ENCODE results near the gene LRRC49. TPM values are rescaled to one million over a fixed set of nuclear protein-coding genes. Genes with fewer than 3 reads are reported as not detected.

LRRC49 gene
- total RNA-seq, 2 donors from 2014 or later = 23.4 to 35.3 TPM

- peaks cover 4% of the 10 kb centered on the region for H3K36me3 ChIP-seq
- no peak overlapping the region for H3K27ac ChIP-seq
- H3K4me3 ChIP-seq = no peak overlapping the region
- DNase-seq (ENCODE audit: low spot score) = no peak
- H3K4me1 ChIP-seq = no peaks in the 10 kb centered on the region
- H3K27me3 ChIP-seq = no peaks in the 10 kb centered on the region
- peaks cover 9 to 13% of the 10 kb centered on the region in 2 donors for H3K9me3 ChIP-seq
- no peak for TF ChIP-seq CTCF (IDR thresholded peaks at IDR 0.05)
These were observed 19.6 kb downstream of the LRRC49 start for GRCh38 chr15:70912187-70912586.

GRCh38 chr15:70916531-70916930 is 23.9 kb downstream of the LRRC49 start:
- Histone ChIP-seq H3K27me3 (no peaks in the 10 kb centered on the region), H3K4me3 (no peak overlapping the region), H3K4me1 (no peaks in the 10 kb centered on the region), H3K27ac (no peak overlapping the region), H3K9me3 (no peaks in the 10 kb centered on the region), H3K36me3 (peaks cover 4% of the 10 kb centered on the region)
- DNase-seq (ENCODE audit: low spot score) = no peak
- TF ChIP-seq CTCF (IDR thresholded peaks at IDR 0.05) = no peak

DNA sequence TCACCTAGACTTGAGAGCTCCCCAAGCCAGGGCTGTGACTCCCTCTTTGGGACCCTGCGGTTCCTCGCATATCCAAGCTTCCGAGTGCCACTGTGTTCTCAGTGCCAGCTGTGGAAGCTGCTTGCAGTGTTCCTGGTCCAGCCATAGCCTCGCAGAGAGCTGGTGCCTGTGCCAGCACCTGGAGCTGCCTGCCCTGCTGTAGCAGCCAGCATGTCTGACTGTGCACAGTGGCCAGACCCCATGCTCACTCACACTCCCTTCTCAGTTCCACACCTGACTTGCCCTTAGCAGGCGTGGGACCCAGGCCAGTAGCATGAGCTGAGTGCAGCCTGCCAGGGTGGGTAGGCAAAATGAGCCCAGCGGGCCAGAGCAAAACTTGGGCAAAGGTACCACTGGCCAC is 25.3 kb downstream of the LRRC49 start:
- H3K27ac ChIP-seq = no peak overlapping the region
- no peaks in the 10 kb centered on the region for H3K9me3 ChIP-seq
- H3K36me3 ChIP-seq = peaks cover 4% of the 10 kb centered on the region
- H3K4me3 ChIP-seq = no peak overlapping the region
- DNase-seq (ENCODE audit: low spot score) = no peak
- TF ChIP-seq CTCF (IDR thresholded peaks at IDR 0.05) = no peak
- H3K4me1 ChIP-seq = no peaks in the 10 kb centered on the region
- no peaks in the 10 kb centered on the region for H3K27me3 ChIP-seq

- no peak overlapping the region for H3K4me3 ChIP-seq
- TF ChIP-seq CTCF (IDR thresholded peaks at IDR 0.05) = no peak
- H3K9me3 ChIP-seq = no peaks in the 10 kb centered on the region
- no peak overlapping the region for H3K27ac ChIP-seq
- no peaks in the 10 kb centered on the region for H3K4me1 ChIP-seq
- no peaks in the 10 kb centered on the region for H3K36me3 ChIP-seq
- no peaks in the 10 kb centered on the region for H3K27me3 ChIP-seq
- no peak for DNase-seq (ENCODE audit: low spot score)
These were observed 28.5 kb downstream of the LRRC49 start for GRCh38 chr15:70920981-70921696.

GRCh38 chr15:70922119-70922518 is 29.5 kb downstream of the LRRC49 start:
- Histone ChIP-seq H3K4me1 (no peaks in the 10 kb centered on the region), H3K36me3 (no peaks in the 10 kb centered on the region), H3K4me3 (no peak overlapping the region), H3K27me3 (no peaks in the 10 kb centered on the region), H3K27ac (no peak overlapping the region), H3K9me3 (no peaks in the 10 kb centered on the region)
- DNase-seq (ENCODE audit: low spot score) = no peak
- no peak for TF ChIP-seq CTCF (IDR thresholded peaks at IDR 0.05)

Measured in right atrium auricular region (tissue), 2 donors.